ENCODE results near the gene SRGAP3.

SRGAP3 gene

GRCh38 chr3:9061634-9062033 lies 187.8 kb downstream of the SRGAP3 start:
- DNase-seq (ENCODE audit: low spot score) (no peak), FAIRE-seq (no peak)

GRCh38 chr3:9059489-9060400 lies 189.7 kb downstream of the SRGAP3 start:
- FAIRE-seq (no peak), DNase-seq (ENCODE audit: low spot score) (no peak)

GRCh38 chr3:9056581-9056980 lies 192.9 kb downstream of the SRGAP3 start:
- no peak for FAIRE-seq
- no peak for DNase-seq (ENCODE audit: low spot score)

- DNase-seq (ENCODE audit: low spot score) (no peak), FAIRE-seq (no peak)
These were observed 201.7 kb downstream of the SRGAP3 start for GRCh38 chr3:9047452-9048346.

- FAIRE-seq (no peak), DNase-seq (ENCODE audit: low spot score) (no peak)
These were observed 204.1 kb downstream of the SRGAP3 start for GRCh38 chr3:9045371-9045770.

GRCh38 chr3:9043063-9043462 lies 206.4 kb downstream of the SRGAP3 start:
- no peak for DNase-seq (ENCODE audit: low spot score)
- no peak for FAIRE-seq

GRCh38 chr3:9041626-9042025 lies 207.8 kb downstream of the SRGAP3 start:
- DNase-seq (ENCODE audit: low spot score) (no peak), FAIRE-seq (no peak)

GRCh38 chr3:9040996-9041395 lies 208.4 kb downstream of the SRGAP3 start:
- DNase-seq (ENCODE audit: low spot score) = no peak
- no peak for FAIRE-seq

- FAIRE-seq = no peak
These were observed 212.2 kb downstream of the SRGAP3 start for GRCh38 chr3:9037144-9037711.

GRCh38 chr3:9036404-9037131 lies 212.9 kb downstream of the SRGAP3 start:
- DNase-seq (ENCODE audit: low spot score) (no peak), FAIRE-seq (no peak)

More at GRCh38 chr3:9037144-9037711, 212.2 kb downstream of the SRGAP3 start:
- DNase-seq (ENCODE audit: low spot score) = no peak

GRCh38 chr3:9035961-9036360 lies 213.5 kb downstream of the SRGAP3 start:
- DNase-seq (ENCODE audit: low spot score) (no peak), FAIRE-seq (no peak)

- DNase-seq (ENCODE audit: low spot score) (no peak), FAIRE-seq (no peak)
These were observed 214.0 kb downstream of the SRGAP3 start for GRCh38 chr3:9035473-9035872.

- no peak for DNase-seq (ENCODE audit: low spot score)
- FAIRE-seq = no peak
These were observed 215.6 kb downstream of the SRGAP3 start for GRCh38 chr3:9033867-9034266.

- FAIRE-seq (no peak), DNase-seq (ENCODE audit: low spot score) (no peak)
These were observed 217.1 kb downstream of the SRGAP3 start for GRCh38 chr3:9032231-9032777.

- DNase-seq (ENCODE audit: low spot score) (no peak), FAIRE-seq (no peak)
These were observed 219.4 kb downstream of the SRGAP3 start for GRCh38 chr3:9030034-9030433.

- DNase-seq (ENCODE audit: low spot score) (no peak), FAIRE-seq (no peak)
These were observed 221.3 kb downstream of the SRGAP3 start for GRCh38 chr3:9028134-9028533.

GRCh38 chr3:9026320-9027045 lies 223.0 kb downstream of the SRGAP3 start:
- no peak for FAIRE-seq
- no peak for DNase-seq (ENCODE audit: low spot score)

- FAIRE-seq = no peak
- no peak for DNase-seq (ENCODE audit: low spot score)
These were observed 225.1 kb downstream of the SRGAP3 start for GRCh38 chr3:9024341-9024740.

- no peak for FAIRE-seq
- DNase-seq (ENCODE audit: low spot score) = no peak
These were observed 226.2 kb downstream of the SRGAP3 start for GRCh38 chr3:9023226-9023590.
